A673 (cell line): ENCODE results near the gene CGN. TPM values are rescaled to one million over a fixed set of nuclear protein-coding genes. Genes with fewer than 3 reads are reported as not detected.

Experiments
- BruUV-seq: library from RNA; stranded (reverse); fragments of 400-500 nt; replicated peaks from 2 replicates; lab custom pipeline; 2021; lab: Mats Ljungman, UMichigan
- CTCF ChIA-PET: fragments of 300-600 bp; sonication (Branson Sonifier 250); formaldehyde crosslinking; loops from one replicate; lab custom pipeline; 2022; ENCODE audit warnings: antibody characterized with exemption; lab: Charles Lee
- POLR2A ChIA-PET: fragments of 300-600 bp; sonication (Branson Sonifier 250); formaldehyde crosslinking; loops from one replicate; lab custom pipeline; 2022; ENCODE audit warnings: antibody characterized with exemption; ENCODE audit not compliant: low non-redundant PET; lab: Charles Lee
- DNase-seq: peaks from one replicate; pipeline ENCODE4 v3.0.0-alpha.2; 2015; ENCODE audit warnings: low spot score
- H3K27ac ChIP-seq: fragments of 200-600 bp; sonication (generic); 2 replicates; pipeline ENCODE4 v1.5.1; 2016; ENCODE audit warnings: mixed run types, low read depth, mild to moderate bottlenecking, mixed read lengths, antibody characterized with exemption, low read length; ENCODE audit not compliant: poor library complexity, severe bottlenecking
- H3K27me3 ChIP-seq: fragments of 200-600 bp; sonication (generic); replicated peaks from 2 replicates; pipeline ENCODE4 v1.6.1; 2017; ENCODE audit warnings: mixed run types, low read depth, mild to moderate bottlenecking, mixed read lengths, antibody characterized with exemption, low read length; ENCODE audit not compliant: insufficient read depth, poor library complexity
- H3K36me3 ChIP-seq: fragments of 200-600 bp; sonication (generic); 2 replicates; pipeline ENCODE4 v1.6.1; 2016; ENCODE audit warnings: mixed run types, mild to moderate bottlenecking, mixed read lengths, antibody characterized with exemption, low read length; ENCODE audit not compliant: insufficient read depth, poor library complexity, severe bottlenecking
- H3K4me1 ChIP-seq: fragments of 200-600 bp; sonication (generic); 2 replicates; pipeline ENCODE4 v1.6.1; 2017; ENCODE audit warnings: mixed run types, mild to moderate bottlenecking, mixed read lengths, antibody characterized with exemption, low read length; ENCODE audit not compliant: insufficient read depth, poor library complexity, severe bottlenecking
- H3K4me3 ChIP-seq: fragments of 200-600 bp; sonication (generic); 2 replicates; pipeline ENCODE4 v1.5.1; 2016; ENCODE audit warnings: low read depth, mixed run types, mild to moderate bottlenecking, mixed read lengths, low read length; ENCODE audit not compliant: poor library complexity, severe bottlenecking
- H3K9me3 ChIP-seq: fragments of 200-600 bp; sonication (generic); 2 replicates; pipeline ENCODE4 v1.6.1; 2016; ENCODE audit warnings: mixed run types, low read depth, mild to moderate bottlenecking, mixed read lengths, antibody characterized with exemption, low read length; ENCODE audit not compliant: poor library complexity, severe bottlenecking
- EZH2 ChIP-seq: fragments of 200-600 bp; sonication (generic); IDR thresholded peaks from 2 replicates; pipeline ENCODE4 v1.6.1; 2017; ENCODE audit warnings: borderline replicate concordance, low read depth, mild to moderate bottlenecking, mixed read lengths, antibody characterized with exemption, low read length; ENCODE audit not compliant: poor library complexity, severe bottlenecking
- intact Hi-C: fragments of 100-400 bp; cut with micrococcal nuclease; formaldehyde crosslinking; loops from one replicate; pipeline ENCODE4 v1.10.0; 2022; ENCODE audit not compliant: unreplicated experiment
- total RNA-seq: library from RNA; stranded (reverse); gene quantifications from 2 replicates; pipeline ENCODE4 v1.2.3, GENCODE V29; 2021
- TF ChIP-seq, protein P1 (sequence below): fragments of 300-800, 200-600 bp; sonication (generic); conservative IDR thresholded peaks from 2 replicates; pipeline ENCODE4 v1.5.1; 2017; ENCODE audit warnings: low read depth, mild to moderate bottlenecking, antibody characterized with exemption, low read length, moderate library complexity, mixed read lengths

CGN gene
- total RNA-seq, 1 experiment from 2014 or later, result 2.6 TPM

DNA sequence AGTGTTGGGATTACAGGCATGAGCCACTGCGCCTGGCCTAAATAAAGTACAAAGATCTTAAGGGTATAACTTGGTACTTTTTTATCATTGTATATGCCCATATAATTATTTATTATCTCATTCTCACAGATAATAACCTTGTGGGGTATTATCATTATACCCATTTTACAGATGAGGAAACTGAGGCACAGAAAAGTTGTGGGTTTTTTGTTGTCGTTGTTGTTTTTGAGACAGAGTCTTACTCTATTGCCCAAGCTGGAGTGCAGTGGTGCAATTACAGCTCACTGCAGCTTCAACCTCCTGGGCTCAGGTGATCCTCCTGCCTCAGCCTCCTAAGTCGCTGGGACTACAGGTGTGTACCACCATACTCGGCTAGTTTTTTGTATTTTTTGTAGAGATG, 4.1 kb downstream of the CGN start:
- H3K9me3 ChIP-seq, result no peaks in the 10 kb centered on the region
- H3K27me3 ChIP-seq, result no peaks in the 10 kb centered on the region
- TF ChIP-seq, protein P1, sequence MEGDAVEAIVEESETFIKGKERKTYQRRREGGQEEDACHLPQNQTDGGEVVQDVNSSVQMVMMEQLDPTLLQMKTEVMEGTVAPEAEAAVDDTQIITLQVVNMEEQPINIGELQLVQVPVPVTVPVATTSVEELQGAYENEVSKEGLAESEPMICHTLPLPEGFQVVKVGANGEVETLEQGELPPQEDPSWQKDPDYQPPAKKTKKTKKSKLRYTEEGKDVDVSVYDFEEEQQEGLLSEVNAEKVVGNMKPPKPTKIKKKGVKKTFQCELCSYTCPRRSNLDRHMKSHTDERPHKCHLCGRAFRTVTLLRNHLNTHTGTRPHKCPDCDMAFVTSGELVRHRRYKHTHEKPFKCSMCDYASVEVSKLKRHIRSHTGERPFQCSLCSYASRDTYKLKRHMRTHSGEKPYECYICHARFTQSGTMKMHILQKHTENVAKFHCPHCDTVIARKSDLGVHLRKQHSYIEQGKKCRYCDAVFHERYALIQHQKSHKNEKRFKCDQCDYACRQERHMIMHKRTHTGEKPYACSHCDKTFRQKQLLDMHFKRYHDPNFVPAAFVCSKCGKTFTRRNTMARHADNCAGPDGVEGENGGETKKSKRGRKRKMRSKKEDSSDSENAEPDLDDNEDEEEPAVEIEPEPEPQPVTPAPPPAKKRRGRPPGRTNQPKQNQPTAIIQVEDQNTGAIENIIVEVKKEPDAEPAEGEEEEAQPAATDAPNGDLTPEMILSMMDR, result no peak
- no peak for TF ChIP-seq EZH2
- no peak for DNase-seq
- ChIA-PET CTCF (no interaction called here), POLR2A (no interaction called here)
- H3K4me3 ChIP-seq, result no peak overlapping the region
- no peak overlapping the region for H3K27ac ChIP-seq
- H3K4me1 ChIP-seq, result peaks cover 10% of the 10 kb centered on the region
- intact Hi-C loops, result no loop called here
- H3K36me3 ChIP-seq, result no peaks in the 10 kb centered on the region
- no TSS peak for BruUV-seq

DNA sequence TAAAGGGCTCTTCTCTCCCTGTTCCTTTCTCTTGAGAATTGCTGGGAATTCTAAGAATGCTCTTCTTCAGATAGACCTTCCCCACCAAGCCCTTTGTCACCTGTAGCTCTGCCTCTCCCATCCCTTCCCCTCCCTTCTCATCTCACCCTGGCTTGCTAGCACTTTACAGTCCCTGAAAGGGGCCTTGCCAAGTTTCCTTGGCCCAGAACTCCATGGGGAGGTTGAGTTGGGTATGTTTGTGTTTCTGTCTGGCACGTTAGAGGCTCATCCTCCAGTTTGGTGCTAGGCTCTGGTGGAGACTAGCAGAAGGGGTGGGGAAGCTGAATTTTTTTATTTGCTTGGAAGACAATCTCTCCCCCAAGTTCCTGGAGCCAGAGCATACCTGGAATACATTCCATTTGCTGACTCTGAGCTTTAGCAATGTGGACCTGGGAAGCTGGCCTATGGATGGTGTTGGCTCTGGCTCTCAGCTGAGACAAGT, 4.9 kb downstream of the CGN start:
- BruUV-seq, result no TSS peak
- no peak overlapping the region for H3K27ac ChIP-seq
- no peaks in the 10 kb centered on the region for H3K9me3 ChIP-seq
- no peaks in the 10 kb centered on the region for H3K27me3 ChIP-seq
- intact Hi-C loops, result no loop called here
- POLR2A ChIA-PET, result no interaction called here
- no peak for DNase-seq
- TF ChIP-seq, protein P1, result no peak
- no peak for TF ChIP-seq EZH2
- H3K4me3 ChIP-seq, result no peak overlapping the region
- CTCF ChIA-PET, result no interaction called here
- H3K36me3 ChIP-seq, result no peaks in the 10 kb centered on the region
- peaks cover 7% of the 10 kb centered on the region for H3K4me1 ChIP-seq

DNA sequence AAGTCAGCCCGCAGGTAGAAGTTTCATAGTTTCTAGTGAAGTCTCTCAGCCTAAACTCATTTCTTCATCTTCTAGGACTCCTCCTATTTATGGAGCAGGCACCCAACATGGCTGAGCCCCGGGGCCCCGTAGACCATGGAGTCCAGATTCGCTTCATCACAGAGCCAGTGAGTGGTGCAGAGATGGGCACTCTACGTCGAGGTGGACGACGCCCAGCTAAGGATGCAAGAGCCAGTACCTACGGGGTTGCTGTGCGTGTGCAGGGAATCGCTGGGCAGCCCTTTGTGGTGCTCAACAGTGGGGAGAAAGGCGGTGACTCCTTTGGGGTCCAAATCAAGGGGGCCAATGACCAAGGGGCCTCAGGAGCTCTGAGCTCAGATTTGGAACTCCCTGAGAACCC, 7.2 kb downstream of the CGN start:
- intact Hi-C loops, result no loop called here
- ChIA-PET CTCF (no interaction called here), POLR2A (no interaction called here)
- Histone ChIP-seq H3K36me3 (no peaks in the 10 kb centered on the region), H3K4me3 (no peak overlapping the region), H3K27ac (no peak overlapping the region), H3K4me1 (no peaks in the 10 kb centered on the region), H3K27me3 (no peaks in the 10 kb centered on the region), H3K9me3 (no peaks in the 10 kb centered on the region)
- no peak for DNase-seq
- BruUV-seq, result no TSS peak
- TF ChIP-seq EZH2, result no peak
- TF ChIP-seq, protein P1, result no peak
